GM19372 (cell line): ENCODE results near the gene ZNF70.

Experiments used
- ATAC-seq: cut with Tn5 transposase; IDR thresholded peaks from one replicate; pipeline ENCODE4 v1.9.1; 2021; ENCODE audit warnings: mild to moderate bottlenecking, low read depth, moderate library complexity; ENCODE audit not compliant: unreplicated experiment

Gene ZNF70

GRCh38 chr22:23720855-23721254, 30.1 kb downstream of the ZNF70 start:
- ATAC-seq = no peak

GRCh38 chr22:23718371-23719165, 32.3 kb downstream of the ZNF70 start:
- no peak for ATAC-seq

DNA sequence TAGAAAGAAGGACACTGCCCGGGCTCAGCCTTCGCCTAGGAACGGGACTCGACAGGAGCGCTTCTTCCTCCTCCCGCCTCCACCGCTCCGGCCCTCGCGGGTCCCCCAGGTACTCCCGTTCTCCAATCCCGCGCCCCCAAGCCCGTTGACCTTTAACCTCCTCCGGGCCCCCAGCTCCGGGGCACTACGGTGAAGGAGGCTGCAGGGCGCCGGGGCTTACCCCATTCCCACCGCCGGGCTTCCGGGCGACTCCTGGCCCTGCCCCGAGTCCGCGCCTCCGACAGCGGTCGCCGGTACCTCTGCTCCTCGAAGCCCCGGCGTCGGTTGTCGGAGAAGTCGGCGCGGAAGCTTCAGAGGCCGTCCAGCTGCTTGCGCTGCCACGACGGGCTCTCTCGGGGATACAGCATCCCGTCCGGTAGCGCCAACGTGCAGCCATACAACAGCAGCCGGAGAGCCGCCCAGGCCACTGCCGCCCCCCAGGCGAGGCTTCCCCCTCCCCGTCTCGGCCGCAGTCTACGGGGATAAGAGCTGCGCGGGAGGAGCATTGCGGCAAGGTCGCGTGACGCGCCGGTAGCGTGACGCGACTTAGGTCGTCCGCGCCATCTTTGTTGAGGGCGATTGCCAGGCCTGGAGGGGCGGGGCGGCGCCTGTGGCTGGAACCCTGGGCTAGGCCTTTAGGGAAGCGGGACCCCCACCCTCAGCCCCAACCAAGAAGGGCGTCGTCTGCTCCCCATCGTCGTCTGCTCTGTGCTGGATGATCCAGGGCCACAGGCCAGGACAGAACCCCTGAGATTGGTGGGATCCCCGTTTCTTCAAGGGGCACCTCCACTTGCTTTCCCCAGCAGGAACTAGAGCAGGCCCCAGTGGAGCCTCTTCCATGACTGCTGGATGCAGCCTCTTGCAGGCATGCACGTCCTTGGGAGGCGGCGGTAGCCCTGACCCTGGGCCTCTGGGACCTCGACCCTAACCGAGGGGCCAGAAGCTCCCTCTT, 33.8 kb downstream of the ZNF70 start:
- ATAC-seq = peak; percentile 78

GRCh38 chr22:23715806-23716375, 35.0 kb downstream of the ZNF70 start:
- ATAC-seq = no peak

- ATAC-seq = no peak
Observed at GRCh38 chr22:23714596-23715578, 36.0 kb downstream of the ZNF70 start.

DNA sequence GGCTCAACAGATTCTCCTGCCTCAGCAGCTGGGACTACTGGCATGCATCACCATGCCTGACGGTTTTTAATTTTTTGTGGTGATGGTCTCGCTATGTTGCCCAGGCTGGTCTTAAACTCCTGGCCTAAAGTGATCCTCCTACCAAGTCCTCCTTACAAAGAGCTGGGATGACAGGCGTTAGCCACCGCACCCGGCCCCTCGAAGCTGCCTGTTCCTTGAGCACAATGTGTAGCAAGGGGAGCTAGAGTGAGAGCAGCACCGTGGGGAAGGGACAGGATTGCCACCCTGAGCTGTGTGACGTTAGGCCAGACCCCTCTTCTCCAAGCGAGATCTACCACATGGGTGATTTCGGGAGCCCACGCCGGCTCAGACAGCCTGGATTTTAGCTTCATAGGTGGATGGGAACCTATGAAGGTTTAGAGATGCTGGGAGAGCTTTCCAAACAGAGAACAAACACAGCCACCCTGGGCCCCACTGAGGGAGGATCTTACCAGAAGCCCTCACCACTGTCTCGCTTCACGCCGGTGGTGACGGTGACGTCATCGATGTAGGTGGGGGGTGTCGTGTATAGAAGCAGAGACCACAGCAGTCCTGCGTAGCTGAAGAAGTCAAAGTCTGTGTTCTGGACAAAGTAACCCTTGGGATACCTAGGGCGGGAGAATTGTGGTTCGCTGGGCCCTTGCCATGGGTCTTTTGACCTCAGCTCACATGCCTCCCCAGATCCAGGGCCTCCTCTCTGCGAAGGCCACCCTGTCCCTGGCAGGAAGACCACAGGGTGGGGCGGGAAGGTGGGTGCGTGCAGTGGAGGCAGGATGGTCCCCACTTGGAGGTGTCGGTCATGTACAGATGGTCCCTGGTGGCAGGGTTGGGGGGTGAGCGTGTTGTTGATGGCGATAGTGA, 37.0 kb downstream of the ZNF70 start:
- no peak for ATAC-seq

DNA sequence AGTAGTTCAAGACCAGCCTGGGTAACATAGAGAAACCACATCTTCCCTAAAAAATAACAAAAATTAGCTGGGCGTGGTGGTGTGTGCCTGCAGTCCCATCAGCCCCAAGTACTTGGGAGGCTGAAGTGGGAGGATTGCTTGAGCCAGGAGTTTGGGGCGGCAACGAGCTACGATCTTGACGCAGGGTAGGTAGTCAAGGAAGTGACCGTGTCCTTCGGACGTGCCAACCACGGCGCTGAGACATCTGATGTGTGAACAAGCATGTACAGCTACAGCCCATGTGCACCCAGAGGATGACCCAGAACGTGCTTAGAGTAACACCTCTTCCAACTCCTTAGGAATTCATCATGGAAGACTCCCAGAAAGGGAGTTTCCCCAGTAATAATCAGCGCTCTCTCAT, 38.7 kb downstream of the ZNF70 start:
- no peak for ATAC-seq

- ATAC-seq = no peak
Observed at GRCh38 chr22:23709107-23709506, 41.8 kb downstream of the ZNF70 start.

- ATAC-seq = no peak
Observed at GRCh38 chr22:23708270-23708669, 42.6 kb downstream of the ZNF70 start.

- no peak for ATAC-seq
Observed at GRCh38 chr22:23705358-23705757, 45.6 kb downstream of the ZNF70 start.

DNA sequence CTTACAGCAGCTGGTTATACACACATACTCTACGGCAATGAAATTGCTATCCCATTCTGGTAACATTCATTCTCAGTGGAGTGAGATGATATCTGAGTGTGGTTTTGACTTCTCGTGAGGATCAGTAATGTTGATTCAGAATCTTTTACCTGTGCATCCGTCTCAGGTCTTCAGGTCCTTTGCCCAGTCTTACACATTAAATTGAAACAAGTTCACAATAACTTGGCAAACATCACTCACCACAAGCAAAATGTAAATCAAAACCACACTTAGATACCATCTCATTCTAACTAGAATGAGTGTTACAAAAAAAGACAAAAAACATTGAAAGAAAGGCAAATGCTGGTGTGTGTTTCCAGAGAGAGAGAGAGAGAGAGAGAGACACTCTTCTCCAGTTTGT, 46.1 kb downstream of the ZNF70 start:
- ATAC-seq = no peak

DNA sequence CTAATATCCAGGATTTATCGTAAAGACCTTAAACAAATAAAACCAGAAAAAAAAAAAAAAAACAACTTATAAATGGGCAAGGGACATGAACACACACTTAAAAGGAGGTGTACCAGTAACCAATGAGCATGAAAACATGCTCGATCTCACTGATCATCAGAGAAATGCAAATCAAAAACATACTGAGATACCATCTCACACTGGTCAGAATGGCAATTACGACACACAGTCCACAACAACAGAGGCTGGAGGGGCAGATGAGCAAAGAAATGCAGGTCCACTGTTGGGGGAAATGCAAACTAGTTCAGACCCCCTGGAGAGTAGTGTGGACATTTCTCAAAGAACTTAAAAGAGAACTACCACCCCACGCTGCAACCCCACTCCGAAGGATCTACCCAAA, 46.9 kb downstream of the ZNF70 start:
- ATAC-seq = no peak

DNA sequence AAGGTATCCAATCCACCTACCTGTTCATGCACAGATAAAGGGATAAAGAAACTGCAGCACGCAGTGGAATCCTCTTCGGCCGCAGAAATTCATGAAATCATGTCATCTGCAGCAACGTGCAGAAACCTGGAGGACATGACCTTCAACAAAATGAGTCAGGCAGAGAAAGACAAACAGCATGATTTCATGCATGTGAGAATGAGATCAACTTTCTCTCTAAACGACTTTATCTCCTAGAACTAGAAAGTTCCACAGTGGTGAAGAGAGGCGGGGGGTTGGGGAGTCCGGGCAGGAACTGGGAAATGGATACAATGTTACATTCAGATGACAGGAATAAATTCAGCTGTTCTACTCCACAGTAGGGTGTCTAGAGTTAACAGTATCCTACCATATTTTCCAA, 50.2 kb downstream of the ZNF70 start:
- ATAC-seq = no peak

DNA sequence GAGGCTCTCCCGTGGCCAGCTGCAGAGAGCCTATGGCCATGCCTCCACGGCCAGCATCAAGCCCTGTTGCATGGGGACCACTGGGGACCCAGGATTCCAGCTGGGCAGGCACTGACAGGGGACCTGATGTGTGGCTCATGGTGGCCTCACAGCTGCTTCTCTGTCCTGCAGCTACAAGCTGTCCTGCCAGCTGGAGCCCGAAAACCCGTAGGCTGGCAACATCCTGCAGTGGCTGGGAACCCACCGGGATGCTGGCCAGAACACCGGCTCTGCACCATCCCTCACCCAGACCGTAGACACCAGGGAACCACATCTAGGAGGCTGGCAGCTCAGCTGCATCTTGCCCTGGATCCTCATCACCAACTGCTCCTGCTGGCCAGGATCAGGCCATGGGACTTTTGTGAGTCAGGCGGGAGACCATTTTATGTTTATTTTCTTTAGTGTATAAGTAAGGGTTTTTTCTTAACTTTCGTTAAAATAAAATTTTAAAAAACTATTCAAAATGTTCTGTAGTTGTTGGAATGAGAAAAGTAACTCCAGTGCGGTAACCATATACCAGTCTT, 52.2 kb downstream of the ZNF70 start:
- ATAC-seq = no peak

GRCh38 chr22:23698094-23698493, 52.8 kb downstream of the ZNF70 start:
- no peak for ATAC-seq

GRCh38 chr22:23697031-23697970, 53.6 kb downstream of the ZNF70 start:
- no peak for ATAC-seq

- ATAC-seq = no peak
Observed at GRCh38 chr22:23696326-23696851, 54.5 kb downstream of the ZNF70 start.
